HepG2 (cell line): Measurements from ENCODE around the gene CAPG. TPM values are rescaled to one million over a fixed set of nuclear protein-coding genes. Genes with fewer than 3 reads are reported as not detected.

Source experiments
- ATF6 ChIP-seq: sonication (generic); formaldehyde crosslinking; conservative IDR thresholded peaks from 2 replicates; pipeline ENCODE4 v1.4.0; 2020; ENCODE audit warnings: missing genetic modification reagents
- BCL3 ChIP-seq: sonication (generic); formaldehyde crosslinking; IDR thresholded peaks from 2 replicates; pipeline ENCODE4 v1.5.1; 2020; ENCODE audit warnings: mild to moderate bottlenecking, missing genetic modification reagents, moderate library complexity
- GMEB2 ChIP-seq: IDR thresholded peaks from 2 replicates; pipeline ENCODE4 v1.6.1; 2016; ENCODE audit warnings: missing biosample characterization, missing genetic modification reagents, low read depth
- JARID2 ChIP-seq: sonication (generic); formaldehyde crosslinking; IDR thresholded peaks from 2 replicates; pipeline ENCODE4 v1.8.1; 2023; ENCODE audit warnings: missing genetic modification reagents, inconsistent platforms; ENCODE audit not compliant: insufficient replicate concordance
- KAT2B ChIP-seq: fragments of 150-350 bp; IDR thresholded peaks from 2 replicates; pipeline ENCODE4 v1.6.1; 2014; ENCODE audit warnings: low read depth, low read length, borderline replicate concordance
- MAFG ChIP-seq: sonication (generic); formaldehyde crosslinking; IDR thresholded peaks from 2 replicates; pipeline ENCODE4 v1.5.1; 2020; ENCODE audit warnings: mild to moderate bottlenecking, missing genetic modification reagents
- MIER2 ChIP-seq: IDR thresholded peaks from 2 replicates; pipeline ENCODE4 v1.6.1; 2016; ENCODE audit warnings: missing biosample characterization, missing genetic modification reagents
- MTA3 ChIP-seq: sonication (generic); formaldehyde crosslinking; IDR thresholded peaks from 2 replicates; pipeline ENCODE4 v1.4.0; 2020; ENCODE audit warnings: missing genetic modification reagents
- NR0B2 ChIP-seq: sonication (generic); formaldehyde crosslinking; IDR thresholded peaks from 2 replicates; pipeline ENCODE4 v1.4.0; 2020; ENCODE audit warnings: mild to moderate bottlenecking, missing genetic modification reagents
- NRL ChIP-seq: sonication (generic); formaldehyde crosslinking; IDR thresholded peaks from 2 replicates; pipeline ENCODE4 v1.5.0; 2020; ENCODE audit warnings: missing genetic modification reagents, mild to moderate bottlenecking, moderate library complexity, borderline replicate concordance
- SETDB1 ChIP-seq: sonication (generic); formaldehyde crosslinking; IDR thresholded peaks from 2 replicates; pipeline ENCODE4 v1.5.1; 2020; ENCODE audit warnings: missing genetic modification reagents, mild to moderate bottlenecking, borderline replicate concordance
- SOX13 ChIP-seq, 3 experiments: fragments of 450-650 bp in 1 of 3; sonication (generic) in 1 of 3; formaldehyde crosslinking in 1 of 3; IDR thresholded peaks in 2 of 3; conservative IDR thresholded peaks in 1 of 3; 2 replicates each; pipeline versions ENCODE4 v1.5.0 to v1.6.1; 2016 to 2020; ENCODE audit warnings: antibody characterized with exemption in 1 of 3, mild to moderate bottlenecking in 1 of 3, missing compliant biosample characterization in 1 of 3, missing genetic modification reagents in 1 of 3, moderate library complexity in 1 of 3
- SOX6 ChIP-seq, 2 experiments: fragments of 450-650 bp in 1 of 2; sonication (generic) in 1 of 2; formaldehyde crosslinking in 1 of 2; IDR thresholded peaks; 2 replicates each; pipeline versions ENCODE4 v1.4.0 to v1.6.1; 2017 to 2020; ENCODE audit warnings: antibody characterized with exemption in 1 of 2, mild to moderate bottlenecking in 1 of 2, missing genetic modification reagents in 1 of 2
- SP4 ChIP-seq: sonication (generic); formaldehyde crosslinking; IDR thresholded peaks from 2 replicates; pipeline ENCODE4 v1.8.1; 2023; ENCODE audit warnings: mild to moderate bottlenecking, missing genetic modification reagents
- ZBTB34 ChIP-seq: sonication (generic); formaldehyde crosslinking; IDR thresholded peaks from 2 replicates; pipeline ENCODE4 v1.8.0; 2022; ENCODE audit warnings: mild to moderate bottlenecking, missing genetic modification reagents
- ZFP36 ChIP-seq: fragments of 150-350 bp; IDR thresholded peaks from 2 replicates; pipeline ENCODE4 v1.6.1; 2018; ENCODE audit warnings: borderline replicate concordance, low read length, low read depth; ENCODE audit not compliant: partially characterized antibody
- ZNF430 ChIP-seq: sonication (generic); formaldehyde crosslinking; IDR thresholded peaks from 2 replicates; pipeline ENCODE4 v1.9.0; 2021; ENCODE audit warnings: mild to moderate bottlenecking, missing genetic modification reagents
- ZNF510 ChIP-seq: sonication (generic); formaldehyde crosslinking; IDR thresholded peaks from 2 replicates; pipeline ENCODE4 v1.4.0; 2020; ENCODE audit warnings: low read depth, mild to moderate bottlenecking, missing genetic modification reagents
- ZNF556 ChIP-seq: sonication (generic); formaldehyde crosslinking; IDR thresholded peaks from 2 replicates; pipeline ENCODE4 v1.4.0; 2020; ENCODE audit warnings: mild to moderate bottlenecking, missing genetic modification reagents, borderline replicate concordance
- ZNF746 ChIP-seq: sonication (generic); formaldehyde crosslinking; IDR thresholded peaks from 2 replicates; pipeline ENCODE4 v1.8.0; 2022; ENCODE audit warnings: mild to moderate bottlenecking, missing genetic modification reagents
- ZNF782 ChIP-seq: sonication (generic); formaldehyde crosslinking; IDR thresholded peaks from 2 replicates; pipeline ENCODE4 v1.4.0; 2020; ENCODE audit warnings: missing genetic modification reagents, mild to moderate bottlenecking, borderline replicate concordance
- ZNF841 ChIP-seq: sonication (generic); formaldehyde crosslinking; IDR thresholded peaks from 2 replicates; pipeline ENCODE4 v1.8.1; 2023; ENCODE audit warnings: missing genetic modification reagents, borderline replicate concordance
- polyA plus RNA-seq, 8 experiments: library from polyadenylated mRNA; depleted of rRNA in 3 of 8; stranded (reverse) in 7 of 8; unstranded in 1 of 8; fragments of >200 nt; fragmentation: Illumina TruSeq in 4 of 8; extraction: Trizol in 4 of 8; gene quantifications; 2 replicates each; pipeline versions ENCODE4 v1.2.1 to v1.2.3, GENCODE V29; 2011 to 2016; ENCODE audit warnings: low read depth in 4 of 8, missing spikeins in 1 of 8, mixed read lengths in 1 of 8; ENCODE audit not compliant: insufficient read depth in 1 of 8
- total RNA-seq, 5 experiments: library from RNA; depleted of rRNA; stranded (reverse); fragments of >200 nt; fragmentation: Illumina TruSeq; extraction: Trizol; gene quantifications; 2 replicates each; pipeline ENCODE4 v1.2.3, GENCODE V29; 2016; ENCODE audit warnings: low read depth in 1 of 5

Gene CAPG
- total and polyA plus RNA-seq, 2 of the 13 experiments (the other 11 are each of a cell fraction or from before 2014, with no cell fraction given), result 12.7 to 18.2 TPM

- no peak for TF ChIP-seq NR0B2 (CRISPR knock-in tag)
- 0 out of 2 replicates have a peak, but pooled peaks have one; percentile 61 for TF ChIP-seq NRL (CRISPR knock-in tag)
- no peak for TF ChIP-seq JARID2 (CRISPR knock-in tag)
- TF ChIP-seq BCL3 (CRISPR knock-in tag), result no peak
- peak; percentile 15; the same call in 1 of the 2 replicates for TF ChIP-seq ZNF556 (CRISPR knock-in tag)
- TF ChIP-seq SOX13 (IDR thresholded peaks at IDR 0.05), result no peak
- TF ChIP-seq SOX13 (CRISPR knock-in tag; conservative IDR thresholded peaks at IDR 0.05 in 1 of 2, IDR thresholded peaks at IDR 0.05 in 1 of 2), result no peak
- TF ChIP-seq ZFP36, result no peak
- TF ChIP-seq GMEB2 (CRISPR knock-in tag), result no peak
- no peak for TF ChIP-seq SETDB1 (CRISPR knock-in tag)
- no peak for TF ChIP-seq MIER2 (CRISPR knock-in tag)
- TF ChIP-seq ZNF510 (CRISPR knock-in tag), result no peak
- TF ChIP-seq SP4 (CRISPR knock-in tag), result no peak
- TF ChIP-seq ZNF430, result no peak
- no peak; the same call in 1 of the 2 replicates for TF ChIP-seq ZNF782 (CRISPR knock-in tag)
- no peak for TF ChIP-seq ATF6
- TF ChIP-seq ZNF841 (CRISPR knock-in tag), result no peak
- no peak for TF ChIP-seq SOX6 (IDR thresholded peaks at IDR 0.05)
- TF ChIP-seq SOX6 (CRISPR knock-in tag; IDR thresholded peaks at IDR 0.05), result no peak
- TF ChIP-seq MTA3, result no peak
- TF ChIP-seq ZNF746 (CRISPR knock-in tag), result no peak
- no peak for TF ChIP-seq MAFG (CRISPR knock-in tag)
- no peak; the same call in 1 of the 2 replicates for TF ChIP-seq ZBTB34
- TF ChIP-seq KAT2B, result no peak
Observed at GRCh38 chr2:85419009-85419675, 9.0 kb upstream of the CAPG start (continued).
